Adipose tissue (tissue), 3 donors: ENCODE measurements around the gene ZNF710. TPM values are rescaled to one million over a fixed set of nuclear protein-coding genes. Genes with fewer than 3 reads are reported as not detected.
"Not testable (repeated sequence)": the region's sequence is repeated elsewhere in the genome, so short reads cannot be mapped to it uniquely, and the experiment has no call there.

Experiments
- H3K27ac ChIP-seq: one replicate; pipeline ENCODE4 v1.5.1; 2013; ENCODE audit warnings: low read depth, low read length
- WGBS, 3 donors: extraction: QIAGEN DNeasy Blood & Tissue Kit; methylation state at CpG; one replicate each; pipeline ENCODE4 v1.1.7; 2013; 5-methylcytosine and 5-hydroxymethylcytosine counted together
- polyA plus RNA-seq, 3 donors: library from polyadenylated mRNA; stranded (reverse); fragments of 200-250 nt; gene quantifications; one replicate each; pipeline ENCODE4 v1.2.3, GENCODE V29; 2013
- donor health status: healthy with polysubstance abuse.
- donor health status: Bipolar disorder and iron deficiency.
- donor health status: healthy.

Gene ZNF710
- polyA plus RNA-seq: 10 to 100 TPM in 1 of 3 donors, 1 to 10 TPM in 2; 4.5 to 75.8 (median 4.9) TPM

GRCh38 chr15:90001062-90001682 lies at the start of gene ZNF710:
Gene ZNF710 (plus strand): TSS chr15:90001324. CDS start chr15:90067138, 65,814 bp downstream.
- H3K27ac ChIP-seq: peak within 1 kb of the TSS; percentile 71
- 0 to 1% (median 0%) methylated on average over 9 to 40 of the region's 42 CpGs for WGBS, 3 donors

- 65 to 70% (median 69%) methylated on average over 3 of the region's 3 CpGs for WGBS, 3 donors
- H3K27ac ChIP-seq: no peak overlapping the region
Measured at GRCh38 chr15:89954541-89954940, 46.6 kb upstream of the ZNF710 start.

GRCh38 chr15:89955449-89955998 lies 45.6 kb upstream of the ZNF710 start:
- 88 to 95% (median 90%) methylated on average over 13 of the region's 13 CpGs for WGBS, 3 donors
- not testable (repeated sequence) for H3K27ac ChIP-seq

GRCh38 chr15:89958107-89958805 lies 42.9 kb upstream of the ZNF710 start:
- 65 to 93% (median 87%) methylated on average over 18 of the region's 18 CpGs for WGBS, 3 donors

GRCh38 chr15:89963301-89964231 lies 37.6 kb upstream of the ZNF710 start:
- no peak overlapping the region for H3K27ac ChIP-seq
- 84 to 95% (median 88%) methylated on average over 11 of the region's 11 CpGs for WGBS, 3 donors

More at GRCh38 chr15:89958107-89958805, 42.9 kb upstream of the ZNF710 start:
- no peak overlapping the region for H3K27ac ChIP-seq

GRCh38 chr15:89964232-89964954 lies 36.7 kb upstream of the ZNF710 start:
- 19 to 48% (median 46%) methylated on average over 3 of the region's 3 CpGs for WGBS, 3 donors
- no peak overlapping the region for H3K27ac ChIP-seq

GRCh38 chr15:89967881-89968280 lies 33.2 kb upstream of the ZNF710 start:
- H3K27ac ChIP-seq: no peak overlapping the region
- 65 to 81% (median 66%) methylated on average over 4 of the region's 4 CpGs for WGBS, 3 donors

GRCh38 chr15:89971592-89971997 lies 29.5 kb upstream of the ZNF710 start:
- no peak overlapping the region for H3K27ac ChIP-seq
- WGBS, 3 donors: 15 to 56% (median 50%) methylated on average over 4 of the region's 4 CpGs

- no peak overlapping the region for H3K27ac ChIP-seq
- 52 to 83% (median 58%) methylated on average over 5 of the region's 5 CpGs for WGBS, 3 donors
Measured at GRCh38 chr15:89972085-89972484, 29.0 kb upstream of the ZNF710 start.

- 77 to 90% (median 78%) methylated on average over 8 of the region's 8 CpGs for WGBS, 3 donors
- H3K27ac ChIP-seq: no peak overlapping the region
Measured at GRCh38 chr15:89975482-89976245, 25.5 kb upstream of the ZNF710 start.

GRCh38 chr15:89976246-89976600 lies 24.9 kb upstream of the ZNF710 start:
- H3K27ac ChIP-seq: no peak overlapping the region
- WGBS, 3 donors: 72 to 91% (median 88%) methylated on average over 5 of the region's 5 CpGs

- H3K27ac ChIP-seq: not testable (repeated sequence)
- WGBS, 3 donors: 94 to 96% (median 95%) methylated on average over 18 to 25 of the region's 31 CpGs
Measured at GRCh38 chr15:89977836-89978235, 23.3 kb upstream of the ZNF710 start.

- H3K27ac ChIP-seq: no peak overlapping the region
- WGBS, 3 donors: 82 to 96% (median 90%) methylated on average over 5 to 7 of the region's 7 CpGs
Measured at GRCh38 chr15:89978914-89979313, 22.2 kb upstream of the ZNF710 start.

GRCh38 chr15:89980896-89981295 lies 20.2 kb upstream of the ZNF710 start:
- H3K27ac ChIP-seq: no peak overlapping the region
- WGBS, 3 donors: 82 to 96% (median 86%) methylated on average over 4 of the region's 4 CpGs

GRCh38 chr15:89982315-89983055 lies 18.6 kb upstream of the ZNF710 start:
- no peak overlapping the region for H3K27ac ChIP-seq
- 60 to 70% (median 64%) methylated on average over 7 of the region's 7 CpGs for WGBS, 3 donors

- H3K27ac ChIP-seq: no peak overlapping the region
- 69 to 94% (median 92%) methylated on average over 2 of the region's 2 CpGs for WGBS, 3 donors
Measured at GRCh38 chr15:89984001-89984400, 17.1 kb upstream of the ZNF710 start.
